Ovary (tissue), 9 donors: ENCODE results near the gene METTL26. TPM values are rescaled to one million over a fixed set of nuclear protein-coding genes. Genes with fewer than 3 reads are reported as not detected.
A peak's percentile ranks its signal among the peaks of the same experiment; 100 is the strongest.

Experiments used
- DNase-seq, 5 donors: peaks; one replicate each; pipeline ENCODE4 v3.0.0-alpha.2; 2019 to 2020
- H3K27ac ChIP-seq, 2 donors: fragments of 200-600 bp; one replicate each; pipeline versions ENCODE4 v1.5.1 to v1.8.0; 2019 to 2022
- H3K27me3 ChIP-seq: fragments of 200-600 bp; one replicate; pipeline ENCODE4 v1.8.0; 2022
- H3K36me3 ChIP-seq: fragments of 200-600 bp; sonication (generic); one replicate; pipeline ENCODE4 v1.5.1; 2019
- H3K4me1 ChIP-seq: one replicate; pipeline ENCODE4 v1.8.1; 2013; ENCODE audit warnings: mild to moderate bottlenecking, moderate library complexity; ENCODE audit not compliant: insufficient read depth
- H3K4me3 ChIP-seq: fragments of 200-600 bp; sonication (generic); one replicate; pipeline ENCODE4 v1.5.1; 2017
- H3K9me3 ChIP-seq, 2 donors: fragments of 200-600 bp in 1 of 2; sonication (generic) in 1 of 2; one replicate each; pipeline versions ENCODE4 v1.5.1 to v1.8.1; 2013 to 2019; ENCODE audit warnings: mild to moderate bottlenecking in 1 of 2, moderate library complexity in 1 of 2
- CTCF ChIP-seq, 3 donors: fragments of 450-650 bp in 2 of 3; fragments of 200-600 bp in 1 of 3; IDR thresholded peaks; one replicate each; pipeline versions ENCODE4 v1.5.1 to v1.8.0; 2016 to 2022; ENCODE audit warnings: antibody characterized with exemption in 3 of 3, mild to moderate bottlenecking in 1 of 3
- EP300 ChIP-seq: sonication (generic); formaldehyde crosslinking; IDR thresholded peaks from one replicate; pipeline ENCODE4 v1.6.1; 2017; ENCODE audit warnings: antibody characterized with exemption
- POLR2A ChIP-seq: fragments of 450-650 bp; IDR thresholded peaks from one replicate; pipeline ENCODE4 v1.6.1; 2017; ENCODE audit warnings: antibody characterized with exemption, mild to moderate bottlenecking, moderate library complexity
- WGBS, 3 donors: extraction: QIAGEN DNeasy Blood & Tissue Kit in 1 of 3; methylation state at CpG; one replicate each; pipeline versions ENCODE4 v1.1.5 to v1.1.7; 2013 to 2017; 5-methylcytosine and 5-hydroxymethylcytosine counted together
- intact Hi-C, 4 donors: fragments of 100-400 bp; cut with DNase I; formaldehyde crosslinking; loops; one replicate each; pipeline versions ENCODE4 v1.11.0 to v1.15.1; 2022 to 2023
- polyA plus RNA-seq, 2 donors: library from polyadenylated mRNA; stranded (reverse); fragments of 200-250 nt in 1 of 2; fragments of 350-450 nt in 1 of 2; fragmentation: Illumina TruSeq in 1 of 2; extraction: RNeasy Lipid Tissue Mini Kit (QIAGEN cat#74804) in 1 of 2; gene quantifications; one replicate each; pipeline ENCODE4 v1.2.3, GENCODE V29; 2013 to 2014
- total RNA-seq, 7 donors: library from RNA; depleted of rRNA in 2 of 7; stranded (reverse); fragments of >200 nt in 2 of 7; fragmentation: NEBNext Ultra II Directional in 3 of 7; extraction: Animal tissue kit (Norgen Biotek cat#: 25700) in 3 of 7; gene quantifications; one replicate each; pipeline versions ENCODE4 v1.1.0 to v1.2.4, GENCODE V29; 2016 to 2023
- donor health status: DM: no; HTN: no; CAD: no; lungs with moderate emphysema.
- donor health status: DM: no; HTN: no; CAD: no.
- donor health status: Bipolar disorder and iron deficiency.
- donor health status: DM: yes; HTN: yes; CAD: no.
- donor health status: DM: no; HTN: no; CAD: no.
- donor health status: DM: yes; HTN: yes; CAD: no.

The METTL26 gene
- total and polyA plus RNA-seq, 9 donors, result 12.2 to 139 (median 75.9) TPM

- H3K4me1 ChIP-seq, result peaks cover 12% of the 10 kb centered on the region
- no peak for DNase-seq
- no peaks in the 10 kb centered on the region for H3K27me3 ChIP-seq
- H3K4me3 ChIP-seq, result peak overlapping the region; percentile 74
- no peaks in the 10 kb centered on the region for H3K9me3 ChIP-seq
- H3K27ac ChIP-seq, result peak overlapping the region; percentile 58 to 67
- intact Hi-C loops, result loop anchor here in 3 of 4 donors (5.0 to 10.0 kb wide), 3 partner anchors 101 to 284 kb away; partner anchors contain the start of genes NHLRC4 (in 1 of the 3), PGAP6 (in 1 of the 3) and PIGQ (in 1 of the 3)
- TF ChIP-seq POLR2A (no peak), EP300 (no peak), CTCF (IDR thresholded peaks at IDR 0.05) (no peak)
- WGBS, 3 donors, result 5 to 7% (median 7%) methylated on average over 40 to 50 of the region's 50 CpGs
- no peaks in the 10 kb centered on the region for H3K36me3 ChIP-seq
Measured at GRCh38 chr16:668519-669171, 32.5 kb upstream of the METTL26 start.

GRCh38 chr16:667780-668518, 31.8 kb upstream of the METTL26 start, which contains the start of gene RHOT2:
Gene RHOT2, plus strand, starts transcription at chr16:668132. Its CDS starts 68 bp downstream, at chr16:668200.
- H3K4me3 ChIP-seq, result peak within 1 kb of the TSS; percentile 74
- H3K27ac ChIP-seq, result peak within 1 kb of the TSS; percentile 58 to 67
- no peaks in the 10 kb centered on the region for H3K9me3 ChIP-seq
- peak; percentile 60 for TF ChIP-seq POLR2A
- TF ChIP-seq EP300, result no peak
- TF ChIP-seq CTCF (IDR thresholded peaks at IDR 0.05), result peak; percentile 93 to 97 (median 97)
- WGBS, 3 donors, result 1% methylated on average over 57 to 78 of the region's 78 CpGs
- no peaks in the 10 kb centered on the region for H3K27me3 ChIP-seq
- no peaks in the 10 kb centered on the region for H3K36me3 ChIP-seq
- intact Hi-C loops, result loop anchor here in 3 of 4 donors (5.0 to 10.0 kb wide), 3 partner anchors 101 to 283 kb away; partner anchors contain the start of genes NHLRC4 (in 1 of the 3), PGAP6 (in 1 of the 3) and PIGQ (in 1 of the 3)
- peaks cover 12% of the 10 kb centered on the region for H3K4me1 ChIP-seq
- peak; percentile 91 to 96 (median 94) for DNase-seq

- intact Hi-C loops, result loop anchor here in 3 of 4 donors (5.0 to 10.0 kb wide), 3 partner anchors 100 to 282 kb away; partner anchors contain the start of genes NHLRC4 (in 1 of the 3), PGAP6 (in 1 of the 3) and PIGQ (in 1 of the 3)
Measured at GRCh38 chr16:667113-667779, 31.1 kb upstream of the METTL26 start.

More at GRCh38 chr16:667113-667779, 31.1 kb upstream of the METTL26 start:
- Histone ChIP-seq H3K36me3 (no peaks in the 10 kb centered on the region), H3K4me1 (peaks cover 12% of the 10 kb centered on the region), H3K27ac (peak overlapping the region in 1 of 2 donors; percentile 4), H3K4me3 (peak overlapping the region; percentile 74), H3K9me3 (no peaks in the 10 kb centered on the region), H3K27me3 (no peaks in the 10 kb centered on the region)
- no peak for DNase-seq
- 78 to 84% (median 81%) methylated on average over 20 to 22 of the region's 22 CpGs for WGBS, 3 donors
- no peak for TF ChIP-seq CTCF (IDR thresholded peaks at IDR 0.05)
- no peak for TF ChIP-seq POLR2A
- TF ChIP-seq EP300, result no peak
